AG04450 (cell line): ENCODE data around the gene VSTM4. TPM values are rescaled to one million over a fixed set of nuclear protein-coding genes. Genes with fewer than 3 reads are reported as not detected.

ENCODE experiments used
- CTCF ChIA-PET: fragments of 300-600, 350-600 bp; formaldehyde crosslinking; extraction: SDS; loops from one replicate; lab custom pipeline; 2022; ENCODE audit warnings: antibody characterized with exemption, inconsistent platforms; lab: Charles Lee
- POLR2A ChIA-PET: fragments of 350-600 bp; formaldehyde crosslinking; extraction: SDS; loops from one replicate; lab custom pipeline; 2021; ENCODE audit warnings: antibody characterized with exemption, inconsistent platforms; lab: Yijun Ruan, JAX
- DNase-seq: peaks from one replicate; pipeline ENCODE4 v3.0.0-alpha.2; 2011; ENCODE audit warnings: low read depth, low spot score
- H3K27ac ChIP-seq: one replicate; pipeline ENCODE4 v1.5.1; 2012; ENCODE audit warnings: low read depth, low read length, control low read depth
- H3K27me3 ChIP-seq: one replicate; pipeline ENCODE4 v1.6.0; 2012; ENCODE audit warnings: low read length; ENCODE audit not compliant: control insufficient read depth, insufficient read depth
- H3K4me3 ChIP-seq: 2 replicates; pipeline ENCODE4 v1.5.1; 2011; ENCODE audit warnings: mild to moderate bottlenecking, low read depth, low read length, control low read depth
- H3K9me3 ChIP-seq: 2 replicates; pipeline ENCODE4 v1.5.1; 2012; ENCODE audit warnings: low read length; ENCODE audit not compliant: control insufficient read depth, insufficient read depth
- CTCF ChIP-seq: IDR thresholded peaks from 2 replicates; pipeline ENCODE4 v1.5.1; 2011; ENCODE audit warnings: low read depth, low read length, control low read depth, inconsistent platforms
- polyA plus RNA-seq: library from polyadenylated mRNA; depleted of rRNA; stranded (reverse); fragments of >200 nt; gene quantifications from 2 replicates; pipeline ENCODE4 v1.2.3, GENCODE V29; 2011

Gene VSTM4
- polyA plus RNA-seq, 1 experiment: 3.6 TPM

DNA sequence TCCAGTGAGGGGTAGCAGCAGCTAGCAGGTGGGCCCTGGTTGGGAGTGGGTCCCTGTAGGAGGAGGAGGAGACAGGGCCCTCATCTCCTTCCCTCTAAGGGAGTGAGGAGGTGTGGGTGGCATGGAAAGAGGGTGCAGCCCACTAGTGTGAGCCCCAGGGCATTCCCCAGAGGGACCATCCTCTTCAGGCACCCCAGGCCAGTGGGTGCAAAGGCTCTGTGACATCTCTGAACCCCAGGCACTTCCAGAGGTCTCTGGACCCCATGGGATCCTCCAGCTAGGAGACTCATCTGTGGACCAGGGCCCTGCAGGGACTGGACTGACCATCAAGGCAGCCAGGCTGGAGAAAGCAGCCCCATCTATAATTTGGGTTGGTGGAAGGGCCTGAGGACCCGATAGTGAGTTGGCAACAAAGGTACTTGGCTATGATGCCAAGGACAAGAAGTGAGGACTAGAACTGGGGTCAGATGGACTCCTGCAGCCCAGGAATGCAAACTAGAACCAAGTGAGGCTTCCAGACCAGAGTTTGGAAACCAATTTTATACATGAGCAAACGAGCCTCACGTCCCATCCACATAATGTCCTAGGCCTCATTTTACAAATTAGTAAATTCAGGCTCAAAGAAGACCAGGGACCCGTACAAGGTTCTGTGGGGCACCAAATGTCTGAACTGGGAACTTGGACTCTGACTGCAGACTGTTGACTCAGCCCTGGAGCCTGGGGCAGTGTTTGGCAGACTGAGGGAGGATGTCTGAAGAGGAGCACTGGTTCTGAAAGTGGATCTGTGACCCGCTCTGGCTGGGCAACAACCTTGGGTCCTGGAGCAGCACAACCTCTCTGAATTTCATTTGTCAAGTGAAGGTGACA is 1.4 kb upstream of the VSTM4 start:
- Histone ChIP-seq H3K27me3 (peaks cover 13% of the 10 kb centered on the region), H3K27ac (no peak overlapping the region), H3K4me3 (no peak overlapping the region), H3K9me3 (no peaks in the 10 kb centered on the region; the same call in 1 of the 2 replicates)
- no peak for TF ChIP-seq CTCF
- POLR2A ChIA-PET: no interaction called here
- no peak for DNase-seq
- CTCF ChIA-PET: interaction anchor here (1.1 kb wide), 1 partner anchor 24 kb away, joined by 3 read pairs; no protein-coding TSS in a partner anchor

- ChIA-PET CTCF (no interaction called here), POLR2A (no interaction called here)
- TF ChIP-seq CTCF: no peak
- Histone ChIP-seq H3K9me3 (no peaks in the 10 kb centered on the region; the same call in 1 of the 2 replicates), H3K27me3 (peaks cover 13% of the 10 kb centered on the region), H3K4me3 (peak overlapping the region; percentile 50), H3K27ac (no peak overlapping the region)
- no peak for DNase-seq
These were observed 630 bp upstream of the VSTM4 start for GRCh38 chr10:49115796-49116508.

DNA sequence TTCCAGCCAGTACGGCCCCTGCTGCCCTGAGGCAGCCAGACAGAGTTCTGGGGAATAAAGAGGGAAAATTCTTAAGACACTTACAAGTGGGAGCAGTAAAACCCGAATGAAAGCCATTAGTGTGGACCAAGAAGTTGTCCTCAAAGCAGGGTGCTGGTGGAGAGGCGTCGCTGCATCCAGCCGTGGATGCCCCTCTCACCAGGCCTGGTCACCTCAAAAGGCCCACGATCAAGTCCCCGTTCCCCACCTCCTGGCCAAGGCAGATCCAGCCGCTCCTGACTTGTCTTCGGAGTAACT is 656 bp downstream of the VSTM4 start:
- Histone ChIP-seq H3K27me3 (peaks cover 11% of the 10 kb centered on the region), H3K4me3 (peak overlapping the region; percentile 70), H3K27ac (peak overlapping the region; percentile 47), H3K9me3 (no peaks in the 10 kb centered on the region; the same call in 1 of the 2 replicates)
- POLR2A ChIA-PET: interaction anchor here (0.7 kb wide), 1 partner anchor 62 kb away, joined by 4 read pairs; no protein-coding TSS in a partner anchor
- no peak for DNase-seq
- CTCF ChIA-PET: interaction anchor here (0.6 to 1.9 kb wide), 2 partner anchors 20 to 47 kb away, joined by 3 to 5 read pairs; no protein-coding TSS in a partner anchor
- TF ChIP-seq CTCF: no peak

- ChIA-PET CTCF (interaction anchor here (0.6 to 1.9 kb wide), 5 partner anchors 16 to 535 kb away, joined by 3 to 5 read pairs (median 3); no protein-coding TSS in a partner anchor), POLR2A (no interaction called here)
- no peak for DNase-seq
- Histone ChIP-seq H3K27me3 (peaks cover 11% of the 10 kb centered on the region), H3K9me3 (no peaks in the 10 kb centered on the region; the same call in 1 of the 2 replicates), H3K27ac (no peak overlapping the region), H3K4me3 (no peak overlapping the region)
- no peak for TF ChIP-seq CTCF
These were observed 1.6 kb downstream of the VSTM4 start for GRCh38 chr10:49113741-49114141.
